Measurements from ENCODE around the gene SYMPK.

Gene SYMPK

GRCh38 chr19:45886427-45887199 lies 23.7 kb upstream of the SYMPK start (continued):
- TF ChIP-seq ZNF558 (tag by site-specific recombination; IDR thresholded peaks at IDR 0.05) = no peak
- no peak for TF ChIP-seq ZNF248 (tag by site-specific recombination; IDR thresholded peaks at IDR 0.05)
- no peak for TF ChIP-seq ZNF704 (tag by site-specific recombination; IDR thresholded peaks at IDR 0.05)
- no peak for TF ChIP-seq ZNF132 (tag by site-specific recombination; IDR thresholded peaks at IDR 0.05; ENCODE audit: borderline replicate concordance)
- no peak for TF ChIP-seq ZNF626 (tag by site-specific recombination; IDR thresholded peaks at IDR 0.05)
- TF ChIP-seq ZNF677 (tag by site-specific recombination; IDR thresholded peaks at IDR 0.05) = no peak
- no peak for TF ChIP-seq ZNF274 (IDR thresholded peaks at IDR 0.05; ENCODE audit: low read length)
- no peak for TF ChIP-seq ZNF274 (tag by site-specific recombination; IDR thresholded peaks at IDR 0.05; ENCODE audit: borderline replicate concordance)
- no peak for TF ChIP-seq ZNF184 (tag by site-specific recombination; IDR thresholded peaks at IDR 0.05)
- no peak for TF ChIP-seq IKZF3 (tag by site-specific recombination; IDR thresholded peaks at IDR 0.05)
- no peak for TF ChIP-seq ZIC2 (tag by site-specific recombination; IDR thresholded peaks at IDR 0.05)
- no peak for TF ChIP-seq WT1 (tag by site-specific recombination; IDR thresholded peaks at IDR 0.05)
- peak; percentile 63; the same call in 1 of the 2 replicates for TF ChIP-seq SP7 (tag by site-specific recombination; IDR thresholded peaks at IDR 0.05)
- no peak for TF ChIP-seq ZNF830 (tag by site-specific recombination; IDR thresholded peaks at IDR 0.05; ENCODE audit: low read depth)
- TF ChIP-seq ZNF24 (tag by site-specific recombination; IDR thresholded peaks at IDR 0.05) = no peak; the same call in 1 of the 2 replicates
- peak; percentile 66 for TF ChIP-seq GLIS2 (tag by site-specific recombination; IDR thresholded peaks at IDR 0.05)
- no peak for TF ChIP-seq KLF7 (tag by site-specific recombination; IDR thresholded peaks at IDR 0.05; ENCODE audit: borderline replicate concordance)
- TF ChIP-seq, protein P1, sequence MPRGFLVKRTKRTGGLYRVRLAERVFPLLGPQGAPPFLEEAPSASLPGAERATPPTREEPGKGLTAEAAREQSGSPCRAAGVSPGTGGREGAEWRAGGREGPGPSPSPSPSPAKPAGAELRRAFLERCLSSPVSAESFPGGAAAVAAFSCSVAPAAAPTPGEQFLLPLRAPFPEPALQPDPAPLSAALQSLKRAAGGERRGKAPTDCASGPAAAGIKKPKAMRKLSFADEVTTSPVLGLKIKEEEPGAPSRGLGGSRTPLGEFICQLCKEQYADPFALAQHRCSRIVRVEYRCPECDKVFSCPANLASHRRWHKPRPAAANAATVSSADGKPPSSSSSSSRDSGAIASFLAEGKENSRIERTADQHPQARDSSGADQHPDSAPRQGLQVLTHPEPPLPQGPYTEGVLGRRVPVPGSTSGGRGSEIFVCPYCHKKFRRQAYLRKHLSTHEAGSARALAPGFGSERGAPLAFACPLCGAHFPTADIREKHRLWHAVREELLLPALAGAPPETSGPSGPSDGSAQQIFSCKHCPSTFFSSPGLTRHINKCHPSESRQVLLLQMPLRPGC (tag by site-specific recombination; IDR thresholded peaks at IDR 0.05) = no peak
- peak; percentile 100 for TF ChIP-seq ZNF768 (tag by site-specific recombination; IDR thresholded peaks at IDR 0.05)
- no peak for TF ChIP-seq PRDM2 (tag by site-specific recombination; IDR thresholded peaks at IDR 0.05; ENCODE audit: borderline replicate concordance)
- TF ChIP-seq ZNF169 (tag by site-specific recombination; IDR thresholded peaks at IDR 0.05) = no peak
- no peak for TF ChIP-seq ZNF416 (tag by site-specific recombination; IDR thresholded peaks at IDR 0.05)
- no peak for TF ChIP-seq BCL11A (tag by site-specific recombination; IDR thresholded peaks at IDR 0.05; ENCODE audit: low read depth)
- no peak for TF ChIP-seq ZNF140 (tag by site-specific recombination; IDR thresholded peaks at IDR 0.05)
- TF ChIP-seq ZNF555 (tag by site-specific recombination; conservative IDR thresholded peaks at IDR 0.05) = no peak
- TF ChIP-seq ZNF624 (tag by site-specific recombination; IDR thresholded peaks at IDR 0.05) = no peak
- no peak for TF ChIP-seq SALL2 (tag by site-specific recombination; IDR thresholded peaks at IDR 0.05; ENCODE audit: borderline replicate concordance)

Data from HEK293 (cell line).